Prostate gland (tissue), 2 donors: ENCODE results near the gene PEX14.

Experiments used
- POLR2AphosphoS5 ChIP-seq: sonication (generic); formaldehyde crosslinking; IDR thresholded peaks from one replicate; pipeline ENCODE4 v1.6.1; 2017; ENCODE audit warnings: antibody characterized with exemption
- TF ChIP-seq, protein P1 (sequence below), 4 experiments: fragments of 200-600 bp in 2 of 4; fragments of 450-650 bp in 2 of 4; sonication (generic) in 2 of 4; IDR thresholded peaks; 1 replicate in 3 of 4; 2 replicates in 1 of 4; pipeline ENCODE4 v1.5.1; 2016 to 2019; ENCODE audit warnings: antibody characterized with exemption in 4 of 4, mild to moderate bottlenecking in 2 of 4, moderate library complexity in 2 of 4

DNA sequence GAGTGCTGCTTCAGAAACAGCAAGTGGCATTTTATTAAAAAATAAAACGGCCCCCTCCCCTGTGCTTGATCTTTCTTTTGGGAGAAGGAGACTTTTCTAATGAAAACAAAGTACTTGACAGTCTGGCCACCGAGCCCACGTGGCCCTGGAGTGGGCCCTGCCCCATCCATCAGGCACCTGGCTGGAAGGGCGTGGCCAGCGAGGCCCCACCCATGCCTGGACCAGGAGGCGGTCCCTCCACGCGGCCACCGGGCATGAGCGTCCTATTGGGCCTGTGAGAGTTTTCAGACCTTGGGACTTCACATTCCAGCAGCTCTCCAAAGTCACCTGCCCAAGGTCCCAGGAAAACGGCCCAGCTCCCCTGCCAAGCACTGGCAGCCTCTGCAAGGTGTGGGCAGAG, 177.0 kb downstream of the PEX14 start:
- TF ChIP-seq, protein P1, sequence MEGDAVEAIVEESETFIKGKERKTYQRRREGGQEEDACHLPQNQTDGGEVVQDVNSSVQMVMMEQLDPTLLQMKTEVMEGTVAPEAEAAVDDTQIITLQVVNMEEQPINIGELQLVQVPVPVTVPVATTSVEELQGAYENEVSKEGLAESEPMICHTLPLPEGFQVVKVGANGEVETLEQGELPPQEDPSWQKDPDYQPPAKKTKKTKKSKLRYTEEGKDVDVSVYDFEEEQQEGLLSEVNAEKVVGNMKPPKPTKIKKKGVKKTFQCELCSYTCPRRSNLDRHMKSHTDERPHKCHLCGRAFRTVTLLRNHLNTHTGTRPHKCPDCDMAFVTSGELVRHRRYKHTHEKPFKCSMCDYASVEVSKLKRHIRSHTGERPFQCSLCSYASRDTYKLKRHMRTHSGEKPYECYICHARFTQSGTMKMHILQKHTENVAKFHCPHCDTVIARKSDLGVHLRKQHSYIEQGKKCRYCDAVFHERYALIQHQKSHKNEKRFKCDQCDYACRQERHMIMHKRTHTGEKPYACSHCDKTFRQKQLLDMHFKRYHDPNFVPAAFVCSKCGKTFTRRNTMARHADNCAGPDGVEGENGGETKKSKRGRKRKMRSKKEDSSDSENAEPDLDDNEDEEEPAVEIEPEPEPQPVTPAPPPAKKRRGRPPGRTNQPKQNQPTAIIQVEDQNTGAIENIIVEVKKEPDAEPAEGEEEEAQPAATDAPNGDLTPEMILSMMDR (IDR thresholded peaks at IDR 0.05): no peak
- TF ChIP-seq POLR2AphosphoS5: no peak
